Hypothalamus (tissue), 51 donors: ENCODE results near the gene KRTAP12-4.
"Not testable (repeated sequence)": the region's sequence is repeated elsewhere in the genome, so short reads cannot be mapped to it uniquely, and the experiment has no call there.

Experiments
- DNase-seq, 51 donors: peaks; one replicate each; lab custom pipeline; 2025; lab: John Stamatoyannopoulos, UW

Gene KRTAP12-4

DNA sequence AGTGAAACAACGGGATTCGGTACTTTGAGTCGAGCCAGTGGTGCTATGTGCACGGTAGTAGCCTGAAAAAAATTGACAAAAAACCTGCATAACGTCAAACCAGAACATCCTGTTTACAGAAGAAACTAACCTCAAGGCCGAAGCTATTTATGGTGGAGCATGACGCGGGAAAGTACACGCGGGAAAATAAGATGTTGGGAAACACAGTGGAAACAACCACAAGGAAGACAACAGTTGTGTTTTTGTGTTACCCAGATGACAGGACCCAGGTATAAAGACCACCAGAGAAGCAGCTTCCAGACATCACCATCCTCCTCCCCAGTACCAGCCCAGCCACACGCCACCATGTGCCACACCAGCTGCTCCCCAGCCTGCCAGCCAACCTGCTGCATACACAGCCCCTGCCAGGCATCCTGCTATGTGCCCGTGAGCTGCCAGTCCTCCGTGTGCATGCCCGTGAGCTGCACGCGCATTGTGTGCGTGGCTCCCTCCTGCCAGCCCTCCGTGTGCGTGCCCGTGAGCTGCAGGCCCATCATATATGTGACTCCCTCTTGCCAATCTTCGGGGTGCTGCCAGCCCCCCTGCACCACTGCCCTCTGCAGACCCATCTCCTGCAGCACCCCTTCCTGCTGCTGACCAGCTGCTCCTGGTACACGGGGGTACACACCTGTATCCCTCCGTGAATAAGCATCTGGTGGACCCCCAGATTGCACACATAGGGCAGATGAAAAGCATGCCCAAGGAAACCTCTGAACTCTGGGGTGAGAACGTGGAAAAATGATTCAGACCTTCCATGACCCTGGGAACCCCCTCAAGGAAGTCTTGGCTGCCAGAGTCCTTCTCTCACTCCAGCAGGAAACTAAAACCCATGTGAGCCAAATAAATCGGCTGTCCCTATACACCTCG is 3.4 kb upstream of the KRTAP12-4 start, which contains the start of gene KRTAP12-3:
Gene KRTAP12-3, plus strand, starts transcription at position 298 of the 906 bp plus-strand sequence. Its CDS starts 48 bp downstream, at position 346.
- DNase-seq: no peak

DNA sequence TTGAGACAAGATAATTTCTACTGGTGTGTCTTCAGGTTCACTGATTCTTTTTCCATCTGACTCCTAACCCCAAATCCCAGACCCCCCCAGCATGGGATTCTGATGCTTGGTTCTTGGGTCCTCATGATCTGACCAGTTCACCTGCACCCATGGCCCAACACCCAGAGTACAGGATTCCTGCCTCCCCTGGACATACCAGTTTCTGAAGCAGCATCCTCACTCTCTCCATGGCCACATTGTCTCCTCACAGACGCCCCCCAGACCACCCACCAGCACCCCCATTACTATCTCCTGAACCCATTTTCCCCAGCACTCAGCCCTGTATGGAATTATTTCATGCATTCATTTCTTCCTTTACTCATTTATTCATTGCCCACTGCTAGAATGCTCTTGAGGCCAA is 2.4 kb upstream of the KRTAP12-4 start:
- DNase-seq: no peak

DNA sequence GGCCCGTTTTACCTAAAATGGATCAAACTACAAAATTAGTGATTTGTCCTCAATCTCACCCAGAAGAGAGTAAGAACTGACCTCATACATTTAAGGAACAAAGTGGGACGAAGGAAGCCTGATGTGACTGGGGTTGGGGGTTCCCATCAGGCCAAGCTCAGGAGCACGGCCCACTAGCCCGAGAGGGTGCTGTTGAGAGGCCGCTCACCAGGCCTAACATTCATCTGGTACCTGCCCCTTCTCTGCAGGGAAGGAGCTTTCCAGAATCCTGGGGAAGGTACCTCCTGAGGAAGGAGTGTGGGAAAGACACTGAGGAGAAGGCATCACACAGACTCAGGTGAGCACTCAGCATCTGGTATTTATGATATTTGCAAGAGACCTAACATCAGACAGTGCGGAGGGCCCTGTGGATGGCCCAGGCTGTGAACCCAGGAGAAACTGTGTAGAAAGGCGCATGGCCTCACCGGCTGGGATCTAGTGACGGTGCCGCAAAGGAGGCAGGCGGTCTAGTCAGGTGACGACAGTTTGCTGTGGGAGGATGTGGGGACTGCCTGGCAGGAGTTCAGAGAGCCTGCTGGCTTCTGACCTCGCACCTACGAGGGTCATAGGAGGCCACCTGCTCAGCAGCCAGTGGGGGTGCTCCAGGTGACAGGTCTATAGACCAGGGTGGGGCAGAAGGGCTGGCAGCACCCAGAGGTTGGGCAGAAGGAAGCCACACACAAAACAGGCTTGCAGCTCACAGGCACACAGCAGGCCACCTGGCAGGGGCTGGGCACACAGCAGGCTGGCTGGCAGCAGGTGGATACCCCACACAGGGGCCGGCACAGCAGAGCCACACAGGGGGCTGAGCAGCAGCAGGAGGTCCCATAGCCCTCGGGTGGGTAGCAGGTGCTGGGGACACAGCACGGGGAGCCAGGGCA is 543 bp downstream of the KRTAP12-4 start:
- no peak for DNase-seq

DNA sequence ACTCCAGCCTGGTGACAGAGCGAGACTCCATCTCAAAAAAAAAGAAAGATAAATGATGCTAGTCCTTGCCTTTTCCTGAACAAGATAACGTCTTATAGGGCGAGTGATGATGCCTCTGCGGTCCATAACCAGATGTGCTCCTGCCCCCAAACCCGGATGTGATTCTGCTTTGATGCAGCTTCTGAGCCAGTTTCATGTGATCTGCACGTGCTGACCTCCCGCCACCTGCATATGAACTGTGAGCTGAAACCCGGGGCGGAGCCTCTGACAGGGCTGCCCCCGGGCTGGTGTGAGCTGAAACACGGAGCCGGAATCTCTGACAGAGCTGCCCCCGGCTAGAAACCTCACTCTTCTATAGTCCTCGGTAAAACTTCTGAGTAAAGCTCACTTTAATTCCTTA is 1.3 kb downstream of the KRTAP12-4 start:
- no peak for DNase-seq

DNA sequence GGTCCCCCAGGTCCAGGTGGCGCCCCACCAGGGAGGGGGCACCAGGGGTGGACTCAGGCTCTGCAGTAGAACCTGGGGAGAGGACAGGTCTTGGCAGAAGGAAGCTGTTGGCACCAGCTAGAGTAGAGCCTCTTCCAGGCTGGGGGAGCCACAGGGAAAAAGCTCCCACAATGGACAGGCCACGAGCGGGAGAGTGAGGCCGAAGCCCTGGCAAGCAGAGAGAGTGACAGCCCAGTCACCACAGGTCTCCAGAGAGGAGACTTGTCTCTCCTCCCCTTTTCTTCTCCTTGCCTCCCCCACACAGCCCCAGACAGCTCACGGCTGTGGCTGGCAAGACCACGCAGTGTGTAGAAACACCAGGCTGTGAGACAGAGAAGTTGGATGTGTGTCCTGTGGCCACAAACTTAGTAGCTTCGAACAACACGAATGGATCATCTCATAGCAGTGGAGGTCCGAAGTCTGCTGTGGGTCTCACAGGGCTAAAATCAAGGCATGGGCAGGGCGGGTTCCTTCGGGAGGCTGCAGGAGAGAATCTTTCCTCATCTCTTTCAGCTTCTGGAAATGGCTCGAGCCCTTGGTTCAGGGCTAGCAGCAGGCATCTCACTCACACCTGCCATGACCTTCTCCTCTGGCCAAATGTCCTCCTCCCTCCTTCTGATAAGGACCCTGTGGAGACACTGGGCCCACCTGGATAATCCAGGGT is 3.3 kb downstream of the KRTAP12-4 start:
- DNase-seq: no peak

DNA sequence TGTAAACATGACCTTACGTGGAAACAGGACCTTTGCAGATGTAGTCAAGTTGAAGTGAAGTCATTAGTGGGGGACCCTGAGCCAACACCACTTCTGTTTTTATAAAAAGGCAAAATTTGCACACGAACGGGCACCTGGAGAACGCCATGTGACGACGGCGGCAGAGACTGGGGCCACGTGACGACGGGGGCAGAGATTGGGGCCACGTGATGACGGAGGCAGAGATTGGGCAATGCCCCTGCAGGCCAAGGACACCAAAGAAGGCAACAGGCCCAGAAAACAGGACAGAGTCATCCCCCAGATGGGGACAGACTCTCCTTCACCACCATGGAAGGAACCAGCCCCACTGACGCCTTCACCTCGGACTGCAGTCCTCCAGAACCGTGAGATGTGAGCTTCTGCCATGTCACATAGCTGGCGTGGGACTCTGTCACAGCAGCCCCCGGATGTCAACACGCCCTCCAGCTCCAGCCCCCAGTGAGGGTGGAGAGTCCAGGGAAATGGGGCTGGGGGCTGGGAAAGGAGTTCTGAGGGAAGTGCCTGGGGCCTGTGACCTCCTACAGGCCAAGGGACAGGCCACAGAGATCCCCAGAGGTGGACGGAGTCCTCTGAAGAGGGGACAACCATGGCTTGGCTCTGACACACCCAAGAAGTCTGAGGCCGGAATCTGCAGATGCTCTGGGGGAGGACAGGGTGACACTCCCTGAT is 4.0 kb downstream of the KRTAP12-4 start:
- DNase-seq: no peak

DNA sequence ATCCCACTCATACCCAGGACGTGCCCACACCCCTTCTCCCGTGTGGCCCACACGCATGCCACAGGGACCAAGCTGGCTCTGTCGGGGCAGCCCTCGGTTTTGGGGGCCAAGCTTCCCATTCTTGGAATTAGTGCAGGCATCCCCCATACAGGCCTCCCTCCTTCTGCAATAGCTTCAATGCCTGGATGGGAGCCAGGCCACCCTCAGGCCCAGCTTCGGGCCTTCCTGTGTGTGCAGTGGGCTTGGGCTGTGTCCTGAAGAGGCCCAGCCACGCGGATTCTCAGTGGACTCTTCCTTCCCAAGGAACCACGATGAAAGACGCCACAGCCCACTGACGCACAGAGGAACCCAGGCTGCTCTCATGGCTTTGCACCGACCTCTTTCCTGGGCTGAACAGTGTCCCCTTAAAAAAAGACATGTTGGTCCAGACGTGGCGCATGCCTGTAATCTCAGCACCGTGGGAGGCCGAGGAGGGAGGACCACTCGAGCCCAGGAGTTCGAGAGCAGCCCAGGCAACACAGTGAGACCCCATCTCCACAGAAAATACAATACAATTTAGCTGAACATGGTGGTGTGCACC is 4.8 kb downstream of the KRTAP12-4 start:
- DNase-seq: no peak

DNA sequence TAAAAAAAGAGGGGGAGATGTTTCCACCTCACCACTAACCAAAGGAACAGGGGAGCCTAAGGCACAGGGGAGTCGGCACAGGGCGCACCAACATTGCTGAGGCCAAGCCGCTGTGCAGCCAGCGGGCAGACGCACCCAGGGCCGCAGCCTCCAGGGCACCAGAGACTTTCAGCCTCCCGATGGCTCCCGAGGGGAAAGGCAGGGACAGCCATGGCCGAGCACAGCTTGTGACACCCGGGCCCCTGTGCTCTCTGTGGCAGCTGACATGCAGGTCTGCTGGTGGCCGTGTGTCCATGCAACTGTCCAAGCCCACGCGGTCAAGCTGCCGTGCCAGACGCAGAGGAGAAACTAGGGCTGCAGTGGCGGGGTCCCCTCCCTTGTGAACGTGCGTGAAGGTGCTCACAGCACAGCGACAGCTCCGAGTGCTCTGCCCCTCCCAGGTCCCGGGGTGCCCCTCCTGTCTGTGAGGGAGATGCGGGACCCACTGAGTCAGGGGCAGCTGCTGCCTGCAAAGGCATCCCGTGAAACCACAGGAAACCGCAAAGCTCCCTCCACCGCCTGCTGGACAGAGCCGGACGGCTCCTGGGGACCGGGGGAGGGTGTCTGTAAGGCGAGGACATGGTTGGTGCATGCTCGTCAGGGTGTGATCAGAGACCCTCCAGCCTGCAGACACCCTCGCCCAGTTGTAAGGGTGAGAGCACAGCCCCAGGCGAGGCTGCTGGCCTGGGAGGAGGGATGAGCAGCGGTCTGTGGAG is 5.7 kb downstream of the KRTAP12-4 start:
- no peak for DNase-seq

DNA sequence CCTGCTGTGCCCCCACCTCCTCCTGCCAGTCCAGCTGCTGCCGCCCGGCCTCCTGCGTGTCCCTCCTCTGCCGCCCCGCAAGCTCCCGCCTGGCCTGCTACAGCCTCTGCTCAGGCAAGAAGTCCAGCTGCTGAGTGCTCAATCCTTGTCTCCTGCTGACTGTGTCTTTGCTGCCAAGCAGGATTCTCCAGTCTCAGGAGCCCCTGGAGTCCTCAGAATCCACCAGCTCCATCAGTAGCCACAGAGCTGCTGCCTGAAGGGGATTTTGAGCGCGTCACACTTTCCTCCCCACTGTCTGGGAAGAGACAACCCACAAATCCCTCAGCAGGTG is 7.3 kb downstream of the KRTAP12-4 start:
- no peak for DNase-seq

DNA sequence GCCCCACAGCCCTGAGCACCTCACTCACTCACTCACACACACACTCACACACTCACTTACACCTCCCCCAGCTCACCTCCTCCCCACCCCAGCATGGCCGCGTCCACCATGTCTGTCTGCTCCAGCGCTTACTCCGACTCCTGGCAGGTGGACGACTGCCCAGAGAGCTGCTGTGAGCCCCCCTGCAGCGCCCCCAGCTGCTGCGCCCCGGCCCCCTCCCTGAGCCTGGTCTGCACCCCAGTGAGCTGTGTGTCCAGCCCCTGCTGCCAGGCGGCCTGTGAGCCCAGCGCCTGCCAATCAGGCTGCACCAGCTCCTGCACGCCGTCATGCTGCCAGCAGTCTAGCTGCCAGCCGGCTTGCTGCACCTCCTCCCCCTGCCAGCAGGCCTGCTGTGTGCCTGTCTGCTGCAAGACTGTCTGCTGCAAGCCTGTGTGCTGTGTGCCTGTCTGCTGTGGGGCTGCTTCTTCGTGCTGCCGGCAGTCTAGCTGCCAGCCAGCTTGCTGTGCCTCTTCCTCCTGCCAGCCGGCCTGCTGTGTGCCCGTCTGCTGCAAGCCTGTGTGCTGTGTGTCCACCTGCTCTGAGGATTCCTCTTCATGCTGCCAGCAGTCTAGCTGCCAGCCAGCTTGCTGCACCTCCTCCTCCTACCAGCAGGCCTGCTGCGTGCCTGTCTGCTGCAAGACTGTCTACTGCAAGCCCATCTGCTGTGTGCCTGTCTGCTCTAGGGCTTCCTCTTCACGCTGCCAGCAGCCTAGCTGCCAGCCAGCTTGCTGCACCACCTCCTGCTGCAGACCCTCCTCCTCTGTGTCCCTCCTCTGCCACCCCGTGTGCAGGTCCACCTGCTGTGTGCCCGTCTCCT is 7.9 kb downstream of the KRTAP12-4 start, which contains the start of gene KRTAP10-11:
Gene KRTAP10-11, plus strand, starts transcription at position 49 of the 856 bp plus-strand sequence. Its CDS starts 45 bp downstream, at position 94.
- DNase-seq: not testable (repeated sequence)

DNA sequence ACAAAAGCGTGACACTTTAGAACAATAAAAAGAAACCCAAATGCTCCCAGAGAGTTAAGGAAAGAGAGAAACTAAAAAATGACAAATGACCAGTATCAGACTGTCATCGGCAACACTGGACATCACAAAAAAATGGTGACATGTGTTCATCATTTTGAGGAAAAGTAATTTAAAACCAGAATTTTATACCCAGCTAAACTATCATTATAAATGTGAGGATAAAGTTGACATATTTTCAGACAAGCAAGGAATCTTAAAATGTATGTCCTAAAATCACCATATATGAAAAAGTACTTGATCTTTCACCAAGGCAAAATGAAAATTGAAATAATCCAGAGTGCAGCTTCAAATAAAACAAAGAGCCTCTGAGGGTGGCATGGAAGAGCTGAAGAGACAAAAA is 9.6 kb downstream of the KRTAP12-4 start:
- DNase-seq: no peak

DNA sequence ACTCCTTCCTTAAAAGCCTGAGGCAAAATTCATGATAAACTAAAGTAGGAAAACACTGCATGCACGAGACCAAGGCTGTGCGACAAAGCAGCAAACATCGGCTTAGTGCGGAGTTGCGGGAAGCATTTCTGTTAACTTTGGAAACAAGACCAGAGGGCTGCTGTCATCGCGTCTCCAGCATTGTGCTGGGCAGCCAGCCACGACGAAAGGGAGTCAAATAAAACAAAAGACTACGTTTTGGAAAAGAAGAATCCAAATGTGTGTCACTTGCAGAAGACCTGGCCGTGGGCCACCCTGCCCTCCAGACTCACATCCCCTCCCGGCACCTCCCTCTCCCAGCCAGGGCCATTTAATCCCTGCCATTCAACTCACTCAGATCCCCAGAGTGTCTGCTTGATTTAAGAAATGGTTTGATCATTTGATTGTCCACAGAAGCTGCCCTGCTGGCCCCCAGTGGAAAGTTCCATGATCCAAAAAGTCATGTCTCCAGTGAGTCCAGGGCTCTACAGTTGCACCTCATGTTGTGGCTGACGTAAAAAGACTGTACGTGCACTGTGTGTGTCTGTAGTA is 10.6 kb downstream of the KRTAP12-4 start:
- DNase-seq: no peak

DNA sequence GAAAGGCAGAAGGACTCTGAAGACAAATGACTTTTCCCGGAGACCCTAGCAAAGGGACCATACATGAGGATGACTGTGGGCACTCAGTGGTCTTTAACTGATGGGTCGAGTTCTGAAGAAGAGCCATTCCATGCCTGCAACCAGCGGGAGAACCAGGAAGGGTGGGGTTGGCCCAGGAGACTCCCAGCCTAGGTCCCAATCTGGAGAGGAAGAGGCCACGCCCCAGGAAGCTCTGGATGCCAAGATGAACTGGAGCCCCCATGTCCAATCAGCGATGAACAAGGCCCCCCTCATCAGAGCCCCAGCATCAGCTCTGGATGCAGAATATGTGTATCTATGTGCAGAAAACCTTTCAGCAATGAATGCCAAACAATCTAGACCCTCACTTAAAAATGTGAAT is 13.7 kb downstream of the KRTAP12-4 start:
- DNase-seq: no peak

DNA sequence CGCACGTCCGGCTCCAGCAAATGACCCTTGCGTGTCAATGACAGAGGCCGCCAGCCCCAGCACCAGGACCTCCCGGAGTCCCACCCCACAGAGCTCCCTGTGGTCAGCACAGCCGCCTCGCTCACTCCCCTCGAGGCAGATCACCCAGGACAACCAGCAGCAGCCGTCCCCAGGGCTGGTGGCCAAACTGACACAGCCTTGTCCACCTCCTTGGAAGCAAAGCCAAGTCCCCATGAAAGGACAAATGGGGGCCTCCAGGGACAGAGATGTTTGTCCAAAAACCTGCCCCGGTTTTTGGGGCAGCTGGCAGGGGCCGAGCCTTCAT is 15.2 kb downstream of the KRTAP12-4 start:
- no peak for DNase-seq

DNA sequence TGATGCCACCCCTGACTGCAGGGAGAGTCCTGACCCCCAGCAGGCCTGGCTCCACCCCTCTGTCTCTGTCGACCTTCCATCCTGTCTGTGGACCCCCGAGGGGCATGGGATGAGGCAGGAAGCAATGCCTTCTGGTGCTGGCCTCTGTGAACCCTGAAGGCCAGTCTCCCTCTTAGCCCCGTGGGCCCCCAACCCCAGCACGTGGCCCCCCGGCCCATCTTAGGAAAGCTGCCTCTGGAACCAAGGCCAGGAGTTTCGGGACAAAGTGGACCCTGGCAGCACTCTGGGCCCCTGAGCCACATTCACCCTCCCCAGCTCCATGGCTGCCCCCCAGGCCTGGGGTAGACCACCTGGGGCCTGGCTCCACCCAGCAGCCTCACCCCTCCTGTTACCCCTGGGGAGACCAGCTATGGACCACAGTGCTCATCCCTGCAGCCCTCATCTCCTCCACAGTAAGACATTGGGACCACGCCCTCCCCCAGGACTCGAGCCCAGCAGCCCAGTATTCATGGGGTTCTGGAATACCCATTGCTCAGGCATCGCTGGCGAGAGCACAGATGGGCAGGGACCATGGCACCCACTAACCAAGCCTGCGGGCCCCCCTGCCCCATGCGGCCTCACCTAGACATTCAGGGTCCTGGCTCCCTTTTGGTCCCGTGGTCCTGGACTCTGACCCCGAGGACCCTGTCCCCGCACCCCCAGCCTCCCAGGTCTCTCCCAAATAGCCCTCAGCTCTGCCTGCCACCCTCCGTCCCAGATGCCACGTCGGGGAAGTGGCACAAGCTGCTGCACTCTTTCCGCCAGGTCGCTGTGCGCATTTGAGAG is 15.7 kb downstream of the KRTAP12-4 start:
- DNase-seq: not testable (repeated sequence)

DNA sequence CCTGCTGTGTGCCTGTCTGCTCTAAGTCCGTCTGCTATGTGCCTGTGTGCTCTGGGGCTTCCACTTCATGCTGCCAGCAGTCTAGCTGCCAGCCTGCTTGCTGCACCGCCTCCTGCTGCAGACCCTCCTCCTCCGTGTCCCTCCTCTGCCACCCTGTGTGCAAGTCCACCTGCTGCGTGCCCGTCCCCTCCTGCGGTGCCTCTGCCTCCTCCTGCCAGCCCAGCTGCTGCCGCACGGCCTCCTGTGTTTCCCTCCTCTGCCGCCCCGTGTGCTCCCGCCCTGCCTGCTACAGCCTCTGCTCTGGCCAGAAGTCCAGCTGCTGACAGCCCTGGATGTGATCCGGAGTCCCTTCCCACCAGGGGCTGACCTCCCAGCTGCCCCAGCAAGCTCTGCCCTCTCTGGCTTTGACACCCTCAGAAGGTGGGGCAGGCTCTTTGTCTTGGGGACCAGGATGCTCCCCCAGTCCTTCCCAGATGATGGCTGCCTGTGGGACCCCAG is 16.6 kb downstream of the KRTAP12-4 start:
- not testable (repeated sequence) for DNase-seq
